GM21529 (cell line): ENCODE results near the gene ABHD17C.
"Not testable (repeated sequence)": the region's sequence is repeated elsewhere in the genome, so short reads cannot be mapped to it uniquely, and the experiment has no call there.

Experiments
- ATAC-seq: cut with Tn5 transposase; IDR thresholded peaks from one replicate; pipeline ENCODE4 v1.9.1; 2021; ENCODE audit not compliant: unreplicated experiment

Gene ABHD17C

GRCh38 chr15:80695099-80695910 is at the start of gene ABHD17C:
ABHD17C (plus strand) TSS chr15:80695310; CDS start chr15:80695430, 120 bp downstream.
- peak; percentile 71 for ATAC-seq

GRCh38 chr15:80645494-80646065 is 49.5 kb upstream of the ABHD17C start:
- ATAC-seq = no peak

GRCh38 chr15:80647424-80647823 is 47.7 kb upstream of the ABHD17C start:
- ATAC-seq = not testable (repeated sequence)

GRCh38 chr15:80654299-80654698 is 40.8 kb upstream of the ABHD17C start:
- ATAC-seq = no peak

GRCh38 chr15:80659375-80659774 is 35.7 kb upstream of the ABHD17C start:
- no peak for ATAC-seq

- ATAC-seq = no peak
Observed at GRCh38 chr15:80660119-80660518, 35.0 kb upstream of the ABHD17C start.

- no peak for ATAC-seq
Observed at GRCh38 chr15:80662129-80662528, 33.0 kb upstream of the ABHD17C start.

GRCh38 chr15:80662757-80663553 is 32.2 kb upstream of the ABHD17C start:
- no peak for ATAC-seq

GRCh38 chr15:80665151-80665550 is 30.0 kb upstream of the ABHD17C start:
- no peak for ATAC-seq

- ATAC-seq = no peak
Observed at GRCh38 chr15:80667936-80668335, 27.2 kb upstream of the ABHD17C start.

GRCh38 chr15:80668546-80669236 is 26.4 kb upstream of the ABHD17C start:
- no peak for ATAC-seq

GRCh38 chr15:80669663-80670273 is 25.3 kb upstream of the ABHD17C start:
- no peak for ATAC-seq

- no peak for ATAC-seq
Observed at GRCh38 chr15:80673561-80674244, 21.4 kb upstream of the ABHD17C start.

- ATAC-seq = no peak
Observed at GRCh38 chr15:80674245-80674614, 20.9 kb upstream of the ABHD17C start.

GRCh38 chr15:80677041-80677440 is 18.1 kb upstream of the ABHD17C start:
- no peak for ATAC-seq

GRCh38 chr15:80679167-80679803 is 15.8 kb upstream of the ABHD17C start:
- no peak for ATAC-seq

GRCh38 chr15:80679804-80680175 is 15.3 kb upstream of the ABHD17C start:
- ATAC-seq = no peak

GRCh38 chr15:80682201-80682600 is 12.9 kb upstream of the ABHD17C start:
- no peak for ATAC-seq

- no peak for ATAC-seq
Observed at GRCh38 chr15:80684697-80685096, 10.4 kb upstream of the ABHD17C start.

GRCh38 chr15:80685628-80686027 is 9.5 kb upstream of the ABHD17C start:
- no peak for ATAC-seq
